ENCODE measurements around the gene RFTN1. TPM values are rescaled to one million over a fixed set of nuclear protein-coding genes. Genes with fewer than 3 reads are reported as not detected.

RFTN1 gene
- total and polyA plus RNA-seq, 4 donors: 4.4 to 20.4 (median 11.9) TPM

- no peak for TF ChIP-seq MAX (IDR thresholded peaks at IDR 0.05)
These were observed 120.8 kb downstream of the RFTN1 start (continued) for GRCh38 chr3:16392717-16393116.

- Histone ChIP-seq H3K9ac (ENCODE audit: low read depth in 1 of 2, low read length in 2 of 2) (no peak overlapping the region), H3K9me3 (ENCODE audit: control insufficient read depth in 4 of 4, low read length in 3 of 4) (no peaks in the 10 kb centered on the region), H3K27me3 (ENCODE audit: control insufficient read depth in 4 of 4, insufficient read depth in 4 of 4, low read length in 3 of 4) (no peaks in the 10 kb centered on the region), H3K4me1 (ENCODE audit: control insufficient read depth in 4 of 4, insufficient read depth in 4 of 4, low read length in 3 of 4) (peaks cover 0 to 1% (median 0%) of the 10 kb centered on the region in 4 donors), H3K4me3 (ENCODE audit: low read depth in 1 of 3, low read length in 3 of 3) (no peak overlapping the region), H3K36me3 (ENCODE audit: control insufficient read depth in 4 of 4, insufficient read depth in 3 of 4, low read depth in 1 of 4, low read length in 3 of 4) (peaks cover 0 to 2% (median 0%) of the 10 kb centered on the region in 4 donors), H3K27ac (ENCODE audit: low read depth in 1 of 2, low read length in 2 of 2) (no peak overlapping the region)
- TF ChIP-seq NR2F2 (IDR thresholded peaks at IDR 0.05): no peak
- no peak for TF ChIP-seq HNF4G (IDR thresholded peaks at IDR 0.05)
- no peak for TF ChIP-seq SP1 (IDR thresholded peaks at IDR 0.05)
- TF ChIP-seq FOXA2 (IDR thresholded peaks at IDR 0.05): no peak
- no peak for TF ChIP-seq GABPA (IDR thresholded peaks at IDR 0.05 in 1 of 2, conservative IDR thresholded peaks at IDR 0.05 in 1 of 2)
- no peak for TF ChIP-seq EGR1 (IDR thresholded peaks at IDR 0.05; ENCODE audit: low read depth in 2 of 2)
- no peak for TF ChIP-seq RXRA (IDR thresholded peaks at IDR 0.05)
- no peak for TF ChIP-seq YY1 (IDR thresholded peaks at IDR 0.05)
- TF ChIP-seq REST (IDR thresholded peaks at IDR 0.05): no peak
- no peak for TF ChIP-seq ZBTB33 (IDR thresholded peaks at IDR 0.05)
- TF ChIP-seq HNF4A (conservative IDR thresholded peaks at IDR 0.05): no peak
- no peak for DNase-seq (ENCODE audit: low spot score)
- 70% methylated on average over 1 of the region's 1 CpG for WGBS
These were observed 121.4 kb downstream of the RFTN1 start for GRCh38 chr3:16392065-16392464.

GRCh38 chr3:16390581-16390980 lies 122.9 kb downstream of the RFTN1 start:
- peaks cover 0 to 1% (median 0%) of the 10 kb centered on the region in 4 donors for H3K4me1 ChIP-seq (ENCODE audit: control insufficient read depth in 4 of 4, insufficient read depth in 4 of 4, low read length in 3 of 4)
- peaks cover 0 to 2% (median 0%) of the 10 kb centered on the region in 4 donors for H3K36me3 ChIP-seq (ENCODE audit: control insufficient read depth in 4 of 4, insufficient read depth in 3 of 4, low read depth in 1 of 4, low read length in 3 of 4)
- TF ChIP-seq HNF4A (conservative IDR thresholded peaks at IDR 0.05): no peak
- no peak for TF ChIP-seq REST (IDR thresholded peaks at IDR 0.05)
- TF ChIP-seq NR2F2 (IDR thresholded peaks at IDR 0.05): no peak
- no peak for TF ChIP-seq ATF3 (IDR thresholded peaks at IDR 0.05)
- H3K9ac ChIP-seq (ENCODE audit: low read depth in 1 of 2, low read length in 2 of 2): no peak overlapping the region
- H3K9me3 ChIP-seq (ENCODE audit: control insufficient read depth in 4 of 4, low read length in 3 of 4): no peaks in the 10 kb centered on the region
- no peaks in the 10 kb centered on the region for H3K27me3 ChIP-seq (ENCODE audit: control insufficient read depth in 4 of 4, insufficient read depth in 4 of 4, low read length in 3 of 4)
- no peak overlapping the region for H3K4me3 ChIP-seq (ENCODE audit: low read depth in 1 of 3, low read length in 3 of 3)
- H3K27ac ChIP-seq (ENCODE audit: low read depth in 1 of 2, low read length in 2 of 2): no peak overlapping the region
- DNase-seq (ENCODE audit: low spot score): no peak
- 84% methylated on average over 2 of the region's 2 CpGs for WGBS

Measured in liver (tissue), 9 donors.